Measurements from ENCODE around the gene MACROD2.

DNA sequence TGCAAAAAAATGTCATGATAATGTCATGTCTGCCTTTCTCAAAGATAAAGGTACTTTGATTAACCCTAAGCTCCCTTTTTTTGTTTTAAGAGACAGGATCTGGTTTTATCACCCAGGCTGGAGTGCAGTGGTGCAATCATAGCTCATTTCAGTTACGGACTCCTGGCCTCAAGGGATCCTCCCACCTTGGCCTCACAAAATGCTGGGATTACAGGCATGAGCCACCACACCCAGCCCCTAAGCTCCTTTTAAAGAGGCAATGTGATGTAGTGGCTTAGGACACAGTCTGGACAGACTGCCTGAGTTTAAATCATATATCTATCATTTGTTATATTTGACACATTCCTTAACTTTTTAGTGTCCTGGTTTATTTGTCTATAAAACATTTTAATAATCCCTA is 265.1 kb downstream of the MACROD2 start:
- TF ChIP-seq, protein P1, sequence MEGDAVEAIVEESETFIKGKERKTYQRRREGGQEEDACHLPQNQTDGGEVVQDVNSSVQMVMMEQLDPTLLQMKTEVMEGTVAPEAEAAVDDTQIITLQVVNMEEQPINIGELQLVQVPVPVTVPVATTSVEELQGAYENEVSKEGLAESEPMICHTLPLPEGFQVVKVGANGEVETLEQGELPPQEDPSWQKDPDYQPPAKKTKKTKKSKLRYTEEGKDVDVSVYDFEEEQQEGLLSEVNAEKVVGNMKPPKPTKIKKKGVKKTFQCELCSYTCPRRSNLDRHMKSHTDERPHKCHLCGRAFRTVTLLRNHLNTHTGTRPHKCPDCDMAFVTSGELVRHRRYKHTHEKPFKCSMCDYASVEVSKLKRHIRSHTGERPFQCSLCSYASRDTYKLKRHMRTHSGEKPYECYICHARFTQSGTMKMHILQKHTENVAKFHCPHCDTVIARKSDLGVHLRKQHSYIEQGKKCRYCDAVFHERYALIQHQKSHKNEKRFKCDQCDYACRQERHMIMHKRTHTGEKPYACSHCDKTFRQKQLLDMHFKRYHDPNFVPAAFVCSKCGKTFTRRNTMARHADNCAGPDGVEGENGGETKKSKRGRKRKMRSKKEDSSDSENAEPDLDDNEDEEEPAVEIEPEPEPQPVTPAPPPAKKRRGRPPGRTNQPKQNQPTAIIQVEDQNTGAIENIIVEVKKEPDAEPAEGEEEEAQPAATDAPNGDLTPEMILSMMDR (IDR thresholded peaks at IDR 0.05; ENCODE audit: low read depth, low read length, missing input control): no peak
- TF ChIP-seq EGR1 (IDR thresholded peaks at IDR 0.05; ENCODE audit: low read depth in 2 of 2): no peak
- TF ChIP-seq HNF4G (IDR thresholded peaks at IDR 0.05): no peak
- no peak for TF ChIP-seq MAX (IDR thresholded peaks at IDR 0.05)
- TF ChIP-seq FOXA2 (IDR thresholded peaks at IDR 0.05): no peak
- no peak for TF ChIP-seq SP1 (IDR thresholded peaks at IDR 0.05)
- no peak for TF ChIP-seq GABPA (IDR thresholded peaks at IDR 0.05 in 1 of 2, conservative IDR thresholded peaks at IDR 0.05 in 1 of 2)
- no peak for TF ChIP-seq ZBTB33 (IDR thresholded peaks at IDR 0.05)
- no peak for TF ChIP-seq TAF1 (conservative IDR thresholded peaks at IDR 0.05)
- TF ChIP-seq HNF4A (conservative IDR thresholded peaks at IDR 0.05): no peak
- TF ChIP-seq YY1 (IDR thresholded peaks at IDR 0.05): no peak
- TF ChIP-seq, protein P2, sequence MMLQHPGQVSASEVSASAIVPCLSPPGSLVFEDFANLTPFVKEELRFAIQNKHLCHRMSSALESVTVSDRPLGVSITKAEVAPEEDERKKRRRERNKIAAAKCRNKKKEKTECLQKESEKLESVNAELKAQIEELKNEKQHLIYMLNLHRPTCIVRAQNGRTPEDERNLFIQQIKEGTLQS (IDR thresholded peaks at IDR 0.05): no peak

Data from liver (tissue), 3 donors.